A549 (cell line): ENCODE data around the gene PIANP. TPM values are rescaled to one million over a fixed set of nuclear protein-coding genes. Genes with fewer than 3 reads are reported as not detected.
A peak's percentile ranks its signal among the peaks of the same experiment; 100 is the strongest.

ENCODE experiments used
- ATAC-seq, 2 experiments: fragments of 200-7000 bp in 1 of 2; fragments of >200 bp in 1 of 2; cut with Nextera tagmentation in 1 of 2; cut with Tn5 transposase in 1 of 2; 3 replicates each; pipeline versions ENCODE4 v1.8.0 to v1.9.1; 2018 to 2020; ENCODE audit warnings: mild to moderate bottlenecking in 1 of 2, moderate library complexity in 1 of 2
- CTCF ChIA-PET: fragments of 300-600 bp; sonication (Branson Sonifier 250); formaldehyde crosslinking; extraction: SDS; loops from one replicate; lab custom pipeline; 2021; ENCODE audit warnings: antibody characterized with exemption, inconsistent platforms; lab: Yijun Ruan, JAX
- POLR2A ChIA-PET: fragments of 350-600 bp; formaldehyde crosslinking; extraction: SDS; loops from one replicate; lab custom pipeline; 2021; ENCODE audit warnings: antibody characterized with exemption, inconsistent platforms; lab: Yijun Ruan, JAX
- DNase-seq, 2 experiments: peaks; one replicate each; pipeline versions ENCODE4 v3.0.0 to v3.0.0-alpha.2; 2011 to 2016; ENCODE audit warnings: low read depth in 1 of 2, low spot score in 1 of 2
- FAIRE-seq: peaks from 2 replicates; lab custom pipeline; 2011; peaks lifted over from hg19 to GRCh38; lab: Jason Lieb, UNC
- H3K27ac ChIP-seq, 2 experiments: fragments of >200 bp; sonication (Bioruptor Twin); formaldehyde crosslinking; 3 replicates each; pipeline ENCODE4 v1.5.1; 2016 to 2017
- H3K4me1 ChIP-seq: fragments of >200 bp; sonication (Bioruptor Twin); formaldehyde crosslinking; 3 replicates; pipeline ENCODE4 v1.6.1; 2016
- H3K4me2 ChIP-seq: fragments of >200 bp; sonication (Bioruptor Twin); formaldehyde crosslinking; 3 replicates; pipeline ENCODE4 v1.6.1; 2016
- H3K4me3 ChIP-seq: fragments of >200 bp; sonication (Bioruptor Twin); formaldehyde crosslinking; 3 replicates; pipeline ENCODE4 v1.5.1; 2016
- H3K9me3 ChIP-seq: fragments of >200 bp; sonication (Bioruptor Twin); formaldehyde crosslinking; 3 replicates; pipeline ENCODE4 v1.6.1; 2016
- ATOH8 ChIP-seq: fragments of 250-450 bp; sonication (Bioruptor Pico); IDR thresholded peaks from 2 replicates; pipeline ENCODE4 v1.5.0; 2020; ENCODE audit warnings: low read depth, mild to moderate bottlenecking, moderate library complexity
- BCL3 ChIP-seq: fragments of >200 bp; sonication (Bioruptor Twin); formaldehyde crosslinking; IDR thresholded peaks from 3 replicates; pipeline ENCODE4 v1.6.1; 2016
- CBX2 ChIP-seq: fragments of 200-600 bp; sonication (generic); IDR thresholded peaks from 2 replicates; pipeline ENCODE4 v1.6.1; 2016; ENCODE audit warnings: low read depth, mild to moderate bottlenecking, borderline replicate concordance
- CBX8 ChIP-seq: fragments of 200-600 bp; sonication (generic); IDR thresholded peaks from 2 replicates; pipeline ENCODE4 v1.6.1; 2016
- CEBPB ChIP-seq, 2 experiments: fragments of >200 bp in 1 of 2; sonication (Bioruptor Twin) in 1 of 2; formaldehyde crosslinking in 1 of 2; IDR thresholded peaks; 2 replicates each; pipeline ENCODE4 v1.6.1; 2012 to 2016
- CHD4 ChIP-seq: fragments of 200-600 bp; sonication (generic); IDR thresholded peaks from 2 replicates; pipeline ENCODE4 v1.6.1; 2016; ENCODE audit warnings: antibody characterized with exemption, mild to moderate bottlenecking, borderline replicate concordance
- E2F6 ChIP-seq: IDR thresholded peaks from 2 replicates; pipeline ENCODE4 v1.6.1; 2012; ENCODE audit warnings: low read depth, borderline replicate concordance
- EHMT2 ChIP-seq: fragments of 200-600 bp; sonication (generic); IDR thresholded peaks from 2 replicates; pipeline ENCODE4 v1.6.1; 2016; ENCODE audit warnings: antibody characterized with exemption, low read depth, mild to moderate bottlenecking, moderate library complexity
- ESRRA ChIP-seq: fragments of 150-350 bp; IDR thresholded peaks from 2 replicates; pipeline ENCODE4 v1.6.1; 2014; ENCODE audit warnings: mild to moderate bottlenecking, low read length, borderline replicate concordance
- GATA3 ChIP-seq: IDR thresholded peaks from 2 replicates; pipeline ENCODE4 v1.6.1; 2012; ENCODE audit warnings: borderline replicate concordance
- HES2 ChIP-seq: fragments of >200 bp; sonication (Bioruptor Twin); formaldehyde crosslinking; IDR thresholded peaks from 2 replicates; pipeline ENCODE4 v1.6.1; 2016
- HOXA7 ChIP-seq: fragments of 250-450 bp; sonication (Bioruptor Pico); IDR thresholded peaks from 2 replicates; pipeline ENCODE4 v1.5.0; 2020; ENCODE audit warnings: mild to moderate bottlenecking, moderate library complexity
- HOXB13 ChIP-seq: fragments of 250-450 bp; sonication (Bioruptor Pico); IDR thresholded peaks from 2 replicates; pipeline ENCODE4 v1.5.0; 2020; ENCODE audit warnings: low read depth, mild to moderate bottlenecking, moderate library complexity
- HOXB5 ChIP-seq: fragments of 250-450 bp; sonication (Bioruptor Pico); IDR thresholded peaks from 2 replicates; pipeline ENCODE4 v1.5.0; 2020; ENCODE audit warnings: mild to moderate bottlenecking, moderate library complexity
- JUN ChIP-seq, 2 experiments: fragments of >200 bp; sonication (Bioruptor Twin); formaldehyde crosslinking; IDR thresholded peaks; 2 replicates in 1 of 2; 3 replicates in 1 of 2; pipeline ENCODE4 v1.6.1; 2016 to 2017
- JUNB ChIP-seq: fragments of >200 bp; sonication (Bioruptor Twin); formaldehyde crosslinking; IDR thresholded peaks from 2 replicates; pipeline ENCODE4 v1.6.1; 2016
- KDM1A ChIP-seq: fragments of 200-600 bp; sonication (generic); IDR thresholded peaks from 2 replicates; pipeline ENCODE4 v1.6.1; 2016; ENCODE audit warnings: low read depth, mild to moderate bottlenecking
- KDM5A ChIP-seq: fragments of 200-600 bp; sonication (generic); IDR thresholded peaks from 2 replicates; pipeline ENCODE4 v1.6.1; 2016; ENCODE audit warnings: antibody characterized with exemption, mild to moderate bottlenecking
- MAX ChIP-seq: IDR thresholded peaks from 2 replicates; pipeline ENCODE4 v1.6.1; 2012
- MAZ ChIP-seq: fragments of 150-350 bp; IDR thresholded peaks from 2 replicates; pipeline ENCODE4 v1.6.1; 2014; ENCODE audit warnings: antibody characterized with exemption, low read depth, low read length, borderline replicate concordance
- MYC ChIP-seq: IDR thresholded peaks from 2 replicates; pipeline ENCODE4 v1.6.1; 2012; ENCODE audit warnings: mild to moderate bottlenecking, inconsistent platforms, low read length, improper control_type of control experiment, borderline replicate concordance
- NFE2L2 ChIP-seq: fragments of 150-350 bp; conservative IDR thresholded peaks from 2 replicates; pipeline ENCODE4 v1.6.1; 2014; ENCODE audit warnings: low read length
- POLR2A ChIP-seq: IDR thresholded peaks from 2 replicates; pipeline ENCODE4 v1.6.1; 2012; ENCODE audit warnings: mild to moderate bottlenecking, low read length
- POLR2AphosphoS2 ChIP-seq: conservative IDR thresholded peaks from 2 replicates; pipeline ENCODE4 v1.6.1; 2012; ENCODE audit warnings: low read length, improper control_type of control experiment, inconsistent platforms
- RAD21 ChIP-seq, 2 experiments: fragments of >200 bp in 1 of 2; sonication (Bioruptor Twin) in 1 of 2; formaldehyde crosslinking in 1 of 2; IDR thresholded peaks in 1 of 2; conservative IDR thresholded peaks in 1 of 2; 2 replicates in 1 of 2; 3 replicates in 1 of 2; pipeline ENCODE4 v1.6.1; 2012 to 2018; ENCODE audit warnings: inconsistent platforms in 1 of 2
- RCOR1 ChIP-seq: fragments of 150-350 bp; IDR thresholded peaks from 2 replicates; pipeline ENCODE4 v1.6.1; 2014; ENCODE audit warnings: antibody characterized with exemption, low read length, low read depth
- RNF2 ChIP-seq: fragments of 200-600 bp; sonication (generic); IDR thresholded peaks from 2 replicates; pipeline ENCODE4 v1.6.1; 2016; ENCODE audit warnings: low read depth, mild to moderate bottlenecking, antibody characterized with exemption, moderate library complexity, borderline replicate concordance
- SMC3 ChIP-seq: fragments of >200 bp; sonication (Bioruptor Twin); formaldehyde crosslinking; IDR thresholded peaks from 3 replicates; pipeline ENCODE4 v1.6.1; 2018; ENCODE audit warnings: inconsistent platforms
- SREBF2 ChIP-seq: fragments of 450-650 bp; IDR thresholded peaks from 2 replicates; pipeline ENCODE4 v1.6.1; 2014; ENCODE audit warnings: mild to moderate bottlenecking, moderate library complexity
- TP53 ChIP-seq: fragments of 250-450 bp; sonication (Bioruptor Pico); IDR thresholded peaks from 2 replicates; pipeline ENCODE4 v1.5.0; 2021; ENCODE audit warnings: mild to moderate bottlenecking, moderate library complexity
- ZFP36 ChIP-seq: fragments of 450-650 bp; IDR thresholded peaks from 2 replicates; pipeline ENCODE4 v1.6.1; 2014; ENCODE audit warnings: borderline replicate concordance; ENCODE audit not compliant: partially characterized antibody
- ZNF302 ChIP-seq: fragments of 250-450 bp; sonication (Bioruptor Pico); IDR thresholded peaks from 2 replicates; pipeline ENCODE4 v1.9.0; 2021; ENCODE audit warnings: inconsistent platforms, mild to moderate bottlenecking, moderate library complexity
- ZSCAN20 ChIP-seq: fragments of 250-450 bp; sonication (Bioruptor Pico); IDR thresholded peaks from 2 replicates; pipeline ENCODE4 v1.8.0; 2022; ENCODE audit warnings: mild to moderate bottlenecking, moderate library complexity
- WGBS: methylation state at CpG from one replicate; pipeline ENCODE4 v1.1.6; 2017; ENCODE audit errors: missing lambda C conversion rate; 5-methylcytosine and 5-hydroxymethylcytosine counted together
- polyA plus RNA-seq, 4 experiments: library from polyadenylated mRNA; depleted of rRNA in 3 of 4; stranded (reverse); fragments of >200 nt; fragmentation: RNase III in 1 of 4; extraction: RNeasy Plus Mini Kit Qiagen cat#74134 plus additional on column Dnase treatment in 1 of 4; gene quantifications; 2 replicates in 3 of 4; 3 replicates in 1 of 4; pipeline ENCODE4 v1.2.3, GENCODE V29; 2011 to 2017

The PIANP gene
- polyA plus RNA-seq, 2 of the 4 experiments (the other 2 are of a cell fraction), result 0.10 to 0.56 TPM

GRCh38 chr12:6684609-6685008 lies 16.0 kb downstream of the PIANP start (continued):
- TF ChIP-seq EHMT2 (no peak), JUN (IDR thresholded peaks at IDR 0.05) (no peak), RAD21 (conservative IDR thresholded peaks at IDR 0.05 in 1 of 2, IDR thresholded peaks at IDR 0.05 in 1 of 2) (peak; percentile 41 to 55; a peak in 3 of 5 replicates), HOXB5 (no peak), NFE2L2 (no peak), GATA3 (no peak), RNF2 (no peak), HOXA7 (CRISPR knock-in tag) (no peak), JUNB (no peak), MAZ (no peak), RCOR1 (no peak), SMC3 (peak; percentile 21; the same call in 1 of the 3 replicates), ATOH8 (CRISPR knock-in tag) (no peak), MAX (no peak), ZFP36 (no peak), KDM1A (no peak), HOXB13 (CRISPR knock-in tag) (no peak), ZNF302 (CRISPR knock-in tag) (no peak), CBX8 (no peak), CHD4 (no peak), MYC (no peak), ZSCAN20 (no peak)

GRCh38 chr12:6676962-6677361 lies 23.7 kb downstream of the PIANP start:
- DNase-seq (no peak), FAIRE-seq (no peak)
- Histone ChIP-seq H3K27ac (no peak overlapping the region), H3K9me3 (no peaks in the 10 kb centered on the region), H3K4me2 (no peak overlapping the region), H3K4me1 (no peaks in the 10 kb centered on the region)
- POLR2A ChIA-PET, result no interaction called here
- TF ChIP-seq SREBF2, result no peak
- TF ChIP-seq JUN (IDR thresholded peaks at IDR 0.05), result no peak
- TF ChIP-seq POLR2AphosphoS2, result no peak
- no peak for TF ChIP-seq KDM5A
- TF ChIP-seq, all 56 proteins: peak for 0
- CTCF ChIA-PET, result interaction anchor here (1.0 to 3.1 kb wide), 4 partner anchors 8 to 76 kb away, joined by 3 to 11 read pairs (median 4); partner anchors contain the start of gene MLF2
- ATAC-seq, result no peak
- no peak overlapping the region for H3K4me3 ChIP-seq
- WGBS, result 87% methylated on average over 5 of the region's 5 CpGs

- H3K9me3 ChIP-seq, result no peaks in the 10 kb centered on the region
- ATAC-seq (no peak), FAIRE-seq (no peak), DNase-seq (no peak)
- no peak overlapping the region for H3K27ac ChIP-seq
- CTCF ChIA-PET, result interaction anchor here (1.8 kb wide), 1 partner anchor 17 kb away, joined by 6 read pairs; the partner anchor contains the start of gene ZNF384
- WGBS, result 92% methylated on average over 11 of the region's 18 CpGs
- POLR2A ChIA-PET, result interaction anchor here (0.6 kb wide), 1 partner anchor 33 kb away, joined by 4 read pairs; no protein-coding TSS in a partner anchor
- H3K4me1 ChIP-seq, result no peaks in the 10 kb centered on the region
- no peak overlapping the region for H3K4me2 ChIP-seq
- no peak overlapping the region for H3K4me3 ChIP-seq
- TF ChIP-seq CEBPB (IDR thresholded peaks at IDR 0.05) (no peak), EHMT2 (no peak), BCL3 (no peak), RNF2 (no peak), TP53 (CRISPR knock-in tag) (no peak), POLR2A (no peak), CBX2 (no peak), MYC (no peak), ESRRA (no peak), HES2 (no peak), JUN (IDR thresholded peaks at IDR 0.05) (no peak), E2F6 (no peak), SREBF2 (no peak)
These were observed 28.5 kb downstream of the PIANP start for GRCh38 chr12:6672143-6672542.
